Neutrophil (primary cell): Measurements from ENCODE around the gene FBRSL1.
"Not testable (repeated sequence)": the region's sequence is repeated elsewhere in the genome, so short reads cannot be mapped to it uniquely, and the experiment has no call there.

Source experiments
- H3K27ac ChIP-seq: fragments of 200-600 bp; sonication (generic); 2 replicates; pipeline ENCODE4 v1.5.1; 2016; ENCODE audit warnings: mild to moderate bottlenecking, moderate library complexity
- H3K27me3 ChIP-seq: fragments of 200-600 bp; sonication (generic); 2 replicates; pipeline ENCODE4 v1.6.0; 2016; ENCODE audit warnings: mild to moderate bottlenecking
- H3K36me3 ChIP-seq: fragments of 200-600 bp; sonication (generic); 2 replicates; pipeline ENCODE4 v1.5.1; 2017
- H3K4me1 ChIP-seq, 2 experiments: fragments of 200-600 bp in 1 of 2; sonication (generic) in 1 of 2; 1 replicate in 1 of 2; 2 replicates in 1 of 2; pipeline versions ENCODE4 v1.5.1 to v1.6.1; 2013 to 2016; ENCODE audit warnings: low read depth in 1 of 2, low read length in 1 of 2, mild to moderate bottlenecking in 1 of 2, moderate library complexity in 1 of 2; ENCODE audit not compliant: control insufficient read depth in 1 of 2, insufficient read depth in 1 of 2
- H3K4me3 ChIP-seq, 2 experiments: fragments of 200-600 bp in 1 of 2; sonication (generic) in 1 of 2; 1 replicate in 1 of 2; 2 replicates in 1 of 2; pipeline ENCODE4 v1.5.1; 2013 to 2016; ENCODE audit warnings: low read depth in 1 of 2, low read length in 1 of 2, mild to moderate bottlenecking in 1 of 2, moderate library complexity in 1 of 2
- H3K9me3 ChIP-seq: fragments of 200-600 bp; sonication (generic); 2 replicates; pipeline ENCODE4 v1.5.1; 2016
- TF ChIP-seq, protein P1 (sequence below): fragments of 200-600 bp; sonication (generic); IDR thresholded peaks from 2 replicates; pipeline ENCODE4 v1.5.1; 2016; ENCODE audit warnings: antibody characterized with exemption

The FBRSL1 gene

DNA sequence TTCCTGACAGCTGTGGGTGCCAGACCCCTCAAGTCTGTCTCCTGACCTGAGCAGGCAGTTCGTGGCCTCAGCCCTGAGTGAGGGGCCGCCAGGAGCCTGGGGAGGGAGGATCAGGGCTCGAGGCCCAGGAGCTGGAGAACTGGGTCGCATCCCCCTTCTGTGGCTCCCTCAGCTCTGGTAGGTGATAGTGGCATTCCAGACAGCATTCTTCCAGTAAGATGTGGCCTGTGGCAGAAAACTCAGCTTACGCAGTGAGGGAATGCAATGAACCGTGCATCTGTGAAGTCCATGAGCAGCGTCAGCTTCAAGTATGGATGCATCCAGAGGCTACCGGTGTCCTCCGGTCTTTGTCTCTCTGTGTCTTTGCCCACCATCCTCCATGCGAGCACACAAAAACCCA lies 28.4 kb upstream of the FBRSL1 start:
- Histone ChIP-seq H3K36me3 (no peaks in the 10 kb centered on the region), H3K4me3 (no peak overlapping the region), H3K27ac (no peak overlapping the region), H3K4me1 (no peaks in the 10 kb centered on the region), H3K27me3 (no peaks in the 10 kb centered on the region), H3K9me3 (no peaks in the 10 kb centered on the region)
- TF ChIP-seq, protein P1, sequence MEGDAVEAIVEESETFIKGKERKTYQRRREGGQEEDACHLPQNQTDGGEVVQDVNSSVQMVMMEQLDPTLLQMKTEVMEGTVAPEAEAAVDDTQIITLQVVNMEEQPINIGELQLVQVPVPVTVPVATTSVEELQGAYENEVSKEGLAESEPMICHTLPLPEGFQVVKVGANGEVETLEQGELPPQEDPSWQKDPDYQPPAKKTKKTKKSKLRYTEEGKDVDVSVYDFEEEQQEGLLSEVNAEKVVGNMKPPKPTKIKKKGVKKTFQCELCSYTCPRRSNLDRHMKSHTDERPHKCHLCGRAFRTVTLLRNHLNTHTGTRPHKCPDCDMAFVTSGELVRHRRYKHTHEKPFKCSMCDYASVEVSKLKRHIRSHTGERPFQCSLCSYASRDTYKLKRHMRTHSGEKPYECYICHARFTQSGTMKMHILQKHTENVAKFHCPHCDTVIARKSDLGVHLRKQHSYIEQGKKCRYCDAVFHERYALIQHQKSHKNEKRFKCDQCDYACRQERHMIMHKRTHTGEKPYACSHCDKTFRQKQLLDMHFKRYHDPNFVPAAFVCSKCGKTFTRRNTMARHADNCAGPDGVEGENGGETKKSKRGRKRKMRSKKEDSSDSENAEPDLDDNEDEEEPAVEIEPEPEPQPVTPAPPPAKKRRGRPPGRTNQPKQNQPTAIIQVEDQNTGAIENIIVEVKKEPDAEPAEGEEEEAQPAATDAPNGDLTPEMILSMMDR: no peak

DNA sequence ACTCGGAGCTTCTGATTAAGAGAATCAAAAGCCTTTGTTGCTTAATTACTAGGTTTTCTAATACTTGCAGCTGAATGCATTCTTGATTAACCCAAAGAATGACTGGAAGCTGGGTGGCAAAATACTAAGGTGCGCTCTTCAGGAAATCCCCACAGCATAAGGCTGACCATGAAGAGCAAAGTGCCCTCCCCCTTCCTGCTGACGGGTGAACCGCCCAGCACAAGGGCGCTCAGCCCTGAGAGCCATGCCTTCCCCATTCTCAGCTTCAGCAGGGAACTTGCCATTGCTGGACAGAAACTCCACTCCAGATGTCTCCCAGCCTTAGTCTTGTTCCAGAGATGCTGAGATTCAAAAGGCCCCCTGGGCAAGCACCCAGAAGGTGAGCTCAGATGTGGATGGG lies 27.2 kb upstream of the FBRSL1 start:
- Histone ChIP-seq H3K4me3 (no peak overlapping the region), H3K27me3 (peaks cover 9% of the 10 kb centered on the region), H3K9me3 (no peaks in the 10 kb centered on the region), H3K27ac (no peak overlapping the region), H3K4me1 (no peaks in the 10 kb centered on the region), H3K36me3 (no peaks in the 10 kb centered on the region)
- TF ChIP-seq, protein P1: no peak

DNA sequence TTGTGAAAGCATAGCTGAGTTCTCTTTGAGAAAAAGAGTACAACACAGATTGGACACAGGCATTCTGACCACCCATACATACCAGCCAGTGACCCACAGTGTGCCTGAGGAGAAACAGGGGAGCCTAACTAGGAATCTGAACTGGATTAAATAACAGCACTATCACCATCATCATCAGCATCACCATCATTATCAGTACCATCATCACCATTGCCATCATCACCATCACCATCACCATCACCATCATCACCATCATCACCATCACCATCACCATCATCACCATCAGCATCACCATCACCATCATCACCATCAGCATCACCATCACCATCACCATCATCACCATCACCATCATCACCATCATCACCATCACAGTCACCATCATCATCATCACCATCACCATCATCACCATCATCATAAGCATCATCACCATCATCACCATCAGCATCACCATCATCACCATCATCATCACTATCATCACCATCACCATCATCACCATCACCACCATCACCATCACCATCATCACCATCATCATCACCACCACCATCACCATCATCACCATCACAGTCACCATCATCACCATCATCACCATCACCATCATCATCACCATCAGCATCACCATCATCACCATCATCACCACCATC lies 26.5 kb upstream of the FBRSL1 start:
- H3K36me3 ChIP-seq, H3K9me3 ChIP-seq, H3K4me3 ChIP-seq, H3K27ac ChIP-seq, H3K4me1 ChIP-seq: not testable (repeated sequence)
- peaks cover 15% of the 10 kb centered on the region for H3K27me3 ChIP-seq

DNA sequence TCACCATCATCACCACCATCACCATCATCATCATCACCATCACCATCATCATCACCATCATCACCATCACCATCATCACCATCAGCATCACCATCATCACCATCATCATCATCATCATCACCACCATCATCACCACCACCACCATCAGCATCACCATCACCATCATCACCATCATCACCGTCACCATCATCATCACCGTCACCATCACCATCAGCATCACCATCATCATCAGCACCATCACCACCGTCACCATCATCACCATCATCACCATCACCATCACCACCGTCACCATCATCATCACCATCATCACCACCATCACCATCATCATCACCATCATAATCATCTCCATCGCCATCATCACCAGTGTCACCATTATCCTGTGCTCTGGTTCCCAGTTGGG lies 25.6 kb upstream of the FBRSL1 start:
- H3K4me3 ChIP-seq, H3K9me3 ChIP-seq, H3K27ac ChIP-seq, H3K4me1 ChIP-seq, H3K36me3 ChIP-seq: not testable (repeated sequence)
- H3K27me3 ChIP-seq: peaks cover 24% of the 10 kb centered on the region

DNA sequence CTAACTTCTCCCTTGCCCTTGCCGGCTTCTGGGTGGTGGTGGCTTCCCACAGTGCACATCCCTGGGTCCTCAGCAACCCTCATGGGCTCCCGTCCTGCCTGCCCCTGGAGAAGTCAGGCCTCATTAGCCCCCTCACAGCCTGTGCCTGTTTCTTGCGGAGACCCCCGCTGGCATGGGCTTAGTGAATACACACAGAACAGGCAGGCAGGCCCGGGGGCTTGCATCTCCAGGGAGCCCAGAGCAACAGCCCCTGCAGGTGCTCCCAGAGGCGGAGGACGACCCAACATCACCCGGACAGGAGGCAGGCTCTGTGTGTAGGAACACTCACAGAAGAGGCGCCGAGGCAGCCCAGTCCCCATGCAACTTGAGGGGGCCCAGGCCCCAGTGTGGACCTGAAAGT lies 25.1 kb upstream of the FBRSL1 start:
- Histone ChIP-seq H3K4me3 (no peak overlapping the region), H3K4me1 (no peaks in the 10 kb centered on the region), H3K9me3 (no peaks in the 10 kb centered on the region), H3K36me3 (no peaks in the 10 kb centered on the region), H3K27ac (no peak overlapping the region), H3K27me3 (peaks cover 29% of the 10 kb centered on the region)
- TF ChIP-seq, protein P1: no peak

DNA sequence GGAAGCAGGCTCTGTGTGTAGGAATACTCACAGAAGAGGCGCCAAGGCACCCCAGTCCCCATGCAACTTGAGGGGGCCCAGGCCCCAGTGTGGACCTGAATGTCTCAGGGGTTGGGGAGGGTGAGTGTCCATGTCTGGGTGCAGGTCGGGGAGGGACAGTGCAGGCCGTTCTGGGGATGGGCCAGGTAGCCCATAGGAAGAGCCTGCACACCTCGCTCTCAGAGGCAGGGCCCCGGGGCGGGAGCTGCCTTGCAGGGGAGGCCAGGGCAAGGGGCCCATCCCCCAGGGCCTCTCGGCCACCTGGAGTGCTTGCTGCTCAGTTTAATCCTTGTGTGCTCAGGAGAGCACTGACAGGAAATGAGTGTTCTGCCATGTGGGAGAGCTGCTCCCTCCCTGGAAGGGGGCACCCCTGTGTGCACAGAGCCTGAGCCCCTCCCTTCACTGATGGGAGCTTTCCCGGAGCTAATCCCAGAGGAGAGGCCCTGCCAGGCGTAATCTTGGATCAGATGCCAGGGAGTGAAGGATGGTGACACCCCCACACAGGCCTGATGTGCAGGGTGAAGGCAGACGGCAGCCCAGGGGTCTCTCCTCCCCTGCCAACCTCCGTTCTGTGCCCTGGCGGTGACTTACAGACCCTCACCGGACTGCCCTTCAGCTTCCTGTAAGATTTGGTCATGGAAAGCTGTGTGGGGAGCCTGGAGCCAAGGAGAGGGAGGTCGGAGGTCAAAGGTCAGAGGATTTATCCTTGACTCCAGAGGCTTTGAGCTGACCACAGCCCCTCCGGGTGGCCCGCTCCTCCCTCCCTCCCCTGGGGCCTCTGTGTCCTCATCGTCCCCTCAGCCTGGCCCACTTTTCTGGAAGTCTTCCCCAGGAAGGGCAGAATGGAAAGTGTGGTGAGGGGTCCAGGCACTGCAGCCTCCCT lies 24.4 kb upstream of the FBRSL1 start:
- TF ChIP-seq, protein P1: no peak
- H3K4me3 ChIP-seq: no peak overlapping the region
- no peaks in the 10 kb centered on the region for H3K36me3 ChIP-seq
- H3K4me1 ChIP-seq: no peaks in the 10 kb centered on the region
- H3K27me3 ChIP-seq: peaks cover 35% of the 10 kb centered on the region
- no peak overlapping the region for H3K27ac ChIP-seq
- no peaks in the 10 kb centered on the region for H3K9me3 ChIP-seq
